Measurements from ENCODE around the gene CDK4. TPM values are rescaled to one million over a fixed set of nuclear protein-coding genes. Genes with fewer than 3 reads are reported as not detected.
"Not testable (repeated sequence)": the region's sequence is repeated elsewhere in the genome, so short reads cannot be mapped to it uniquely, and the experiment has no call there.

Gene CDK4
- total RNA-seq, 1 experiment from 2014 or later: 218 TPM

GRCh38 chr12:57715786-57716185 is 36.3 kb downstream of the CDK4 start:
- Histone ChIP-seq H3K4me2 (ENCODE audit: insufficient read depth, insufficient read length, low read length) (no peak overlapping the region), H3K4ac (ENCODE audit: low read depth, low read length) (no peak overlapping the region), H2AK5ac (ENCODE audit: insufficient read length, low read length) (no peak overlapping the region), H2BK120ac (ENCODE audit: low read depth, low read length, poor library complexity, severe bottlenecking) (no peak overlapping the region), H2BK12ac (ENCODE audit: insufficient read length, low read depth, low read length) (no peak overlapping the region), H3T11ph (ENCODE audit: low read length) (no peak overlapping the region), H4K91ac (ENCODE audit: insufficient read length, low read depth, low read length) (no peak overlapping the region), H3K9ac (ENCODE audit: extremely low read depth, insufficient read length, low read length) (no peak overlapping the region), H2BK20ac (ENCODE audit: low read depth, low read length, poor library complexity, severe bottlenecking) (no peak overlapping the region), H3K56ac (ENCODE audit: insufficient read length, low read depth, low read length) (no peak overlapping the region), H3K27me3 (ENCODE audit: insufficient read depth, low read length) (no peaks in the 10 kb centered on the region), H4K5ac (ENCODE audit: insufficient read length, low read depth, low read length) (no peak overlapping the region), H3K14ac (ENCODE audit: insufficient read depth, low read length) (no peak overlapping the region), H3K4me1 (ENCODE audit: insufficient read depth, low read length) (no peaks in the 10 kb centered on the region), H2BK5ac (ENCODE audit: insufficient read length, low read length) (no peak overlapping the region), H3K23me2 (ENCODE audit: insufficient read length, low read depth, low read length, poor library complexity, severe bottlenecking) (no peaks in the 10 kb centered on the region), H3K23ac (ENCODE audit: insufficient read length, low read depth, low read length) (no peak overlapping the region), H3K79me1 (ENCODE audit: insufficient read depth, low read depth, low read length, poor library complexity, severe bottlenecking) (no peaks in the 10 kb centered on the region), H2BK15ac (ENCODE audit: low read depth, low read length) (no peak overlapping the region), H3K27ac (ENCODE audit: insufficient read length, low read depth, low read length) (no peak overlapping the region), H3K18ac (ENCODE audit: insufficient read length, low read depth, low read length) (no peak overlapping the region), H4K20me1 (ENCODE audit: control insufficient read depth, insufficient read depth, insufficient read length) (no peaks in the 10 kb centered on the region), H3K9me3 (ENCODE audit: control insufficient read depth, low read depth, low read length) (no peaks in the 10 kb centered on the region), H3K79me2 (ENCODE audit: insufficient read depth, low read length) (no peaks in the 10 kb centered on the region), H4K8ac (replicated peaks; ENCODE audit: insufficient read length, low read depth, low read length) (no peak overlapping the region), H2AFZ (ENCODE audit: low read length) (no peak overlapping the region)
- Mint-ChIP-seq H3K4me1 (no peaks in the 10 kb centered on the region), H3K27me3 (ENCODE audit: low read depth) (no peaks in the 10 kb centered on the region), H3K4me3 (no peak overlapping the region), H3K27ac (0 out of 7 replicates have a peak overlapping the region, but pooled peaks of 1 of the 3 experiments have one; percentile 44), H3K36me3 (ENCODE audit: insufficient read depth in 1 of 3, low read depth in 3 of 3) (peaks cover 16 to 52% (median 28%) of the 10 kb centered on the region in 3 experiments), H3K9me3 (no peaks in the 10 kb centered on the region)
- no peak for DNase-seq
- WGBS (ENCODE audit: extremely low coverage, insufficient read length, low lambda C conversion rate): no CpG with 5 or more reads among the region's 12 CpGs
- no peak for TF ChIP-seq CTCF (conservative IDR thresholded peaks at IDR 0.05)

- not testable (repeated sequence) for H2AK5ac ChIP-seq (ENCODE audit: insufficient read length, low read length); H3K4me3 Mint-ChIP-seq; H2AFZ ChIP-seq (ENCODE audit: low read length); H3K4me1 ChIP-seq (ENCODE audit: insufficient read depth, low read length); H4K91ac ChIP-seq (ENCODE audit: insufficient read length, low read depth, low read length); H3K27ac ChIP-seq (ENCODE audit: insufficient read length, low read depth, low read length); H3K9me3 ChIP-seq (ENCODE audit: control insufficient read depth, low read depth, low read length); H3K27me3 Mint-ChIP-seq (ENCODE audit: low read depth); H3K27me3 ChIP-seq (ENCODE audit: insufficient read depth, low read length); H3K4ac ChIP-seq (ENCODE audit: low read depth, low read length); H4K5ac ChIP-seq (ENCODE audit: insufficient read length, low read depth, low read length); H2BK120ac ChIP-seq (ENCODE audit: low read depth, low read length, poor library complexity, severe bottlenecking); H2BK12ac ChIP-seq (ENCODE audit: insufficient read length, low read depth, low read length); DNase-seq; H2BK5ac ChIP-seq (ENCODE audit: insufficient read length, low read length); H3K23ac ChIP-seq (ENCODE audit: insufficient read length, low read depth, low read length); H3K9me3 Mint-ChIP-seq; H3K79me2 ChIP-seq (ENCODE audit: insufficient read depth, low read length); H3K4me1 Mint-ChIP-seq; H3K79me1 ChIP-seq (ENCODE audit: insufficient read depth, low read depth, low read length, poor library complexity, severe bottlenecking); H3K14ac ChIP-seq (ENCODE audit: insufficient read depth, low read length); H3K18ac ChIP-seq (ENCODE audit: insufficient read length, low read depth, low read length); H3K27ac Mint-ChIP-seq; H2BK20ac ChIP-seq (ENCODE audit: low read depth, low read length, poor library complexity, severe bottlenecking); H3K56ac ChIP-seq (ENCODE audit: insufficient read length, low read depth, low read length); H3T11ph ChIP-seq (ENCODE audit: low read length); H3K4me2 ChIP-seq (ENCODE audit: insufficient read depth, insufficient read length, low read length); H3K23me2 ChIP-seq (ENCODE audit: insufficient read length, low read depth, low read length, poor library complexity, severe bottlenecking); H2BK15ac ChIP-seq (ENCODE audit: low read depth, low read length); H3K9ac ChIP-seq (ENCODE audit: extremely low read depth, insufficient read length, low read length); H4K8ac ChIP-seq (replicated peaks; ENCODE audit: insufficient read length, low read depth, low read length); H4K20me1 ChIP-seq (ENCODE audit: control insufficient read depth, insufficient read depth, insufficient read length)
- WGBS (ENCODE audit: extremely low coverage, insufficient read length, low lambda C conversion rate): no CpG with 5 or more reads among the region's 6 CpGs
- H3K36me3 Mint-ChIP-seq (ENCODE audit: insufficient read depth in 1 of 3, low read depth in 3 of 3): peaks cover 16 to 46% (median 28%) of the 10 kb centered on the region in 3 experiments
Observed at GRCh38 chr12:57715036-57715748, 36.9 kb downstream of the CDK4 start.

All from H9 (cell line).